Hematopoietic multipotent progenitor cell treated with erythropoietin and hydrocortisone succinate and interleukin-3 and kit ligand, for 17 days (in vitro differentiated cells): ENCODE measurements around the gene PARP3.

Experiments
- DNase-seq: peaks from one replicate; pipeline ENCODE4 v3.0.0-alpha.2; 2015; ENCODE audit warnings: low spot score

PARP3 gene

GRCh38 chr3:51948016-51948580, 5.9 kb downstream of the PARP3 start:
- DNase-seq: no peak

DNA sequence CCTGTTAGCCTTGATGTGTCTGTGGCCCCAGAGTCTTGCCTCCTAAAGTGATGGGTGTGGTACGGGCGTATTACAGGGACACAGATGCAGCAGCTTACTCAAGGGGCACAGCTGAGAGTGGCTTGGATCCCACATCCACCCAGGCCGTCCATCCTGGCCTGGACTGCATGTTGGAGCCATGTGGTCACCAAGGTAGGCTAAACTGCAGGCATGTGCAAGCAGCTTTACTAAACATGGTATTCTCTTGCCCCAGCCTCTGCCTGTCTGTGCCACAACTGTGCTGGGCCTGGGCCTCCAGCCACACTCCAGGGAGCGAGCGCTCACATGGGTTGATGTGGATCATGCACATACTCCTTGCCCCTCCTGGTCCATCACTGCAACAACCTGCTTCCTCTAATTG, 7.0 kb downstream of the PARP3 start:
- no peak for DNase-seq

DNA sequence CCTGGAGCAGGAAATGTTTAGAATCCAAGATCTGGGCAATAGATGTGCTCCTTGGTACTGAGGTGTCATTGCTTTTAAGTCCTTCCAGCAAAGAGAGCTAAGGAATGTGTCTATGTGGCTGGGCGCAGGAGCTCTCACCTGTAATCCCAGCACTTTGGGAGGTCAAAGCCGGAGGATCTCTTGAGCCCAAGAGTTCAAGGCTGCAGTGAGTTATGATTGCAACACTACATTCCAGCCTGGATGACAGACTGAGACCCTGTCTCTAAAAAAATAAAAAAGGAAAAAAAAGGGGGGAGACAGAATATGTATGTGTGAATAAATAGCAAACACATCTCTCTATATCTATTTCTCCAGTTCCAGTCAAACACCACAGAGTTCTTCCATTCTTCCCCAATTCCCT, 8.7 kb downstream of the PARP3 start:
- DNase-seq: no peak

- no peak for DNase-seq
Measured at GRCh38 chr3:51953445-51953844, 11.3 kb downstream of the PARP3 start.

- DNase-seq: no peak
Measured at GRCh38 chr3:51954105-51954504, 11.9 kb downstream of the PARP3 start.

DNA sequence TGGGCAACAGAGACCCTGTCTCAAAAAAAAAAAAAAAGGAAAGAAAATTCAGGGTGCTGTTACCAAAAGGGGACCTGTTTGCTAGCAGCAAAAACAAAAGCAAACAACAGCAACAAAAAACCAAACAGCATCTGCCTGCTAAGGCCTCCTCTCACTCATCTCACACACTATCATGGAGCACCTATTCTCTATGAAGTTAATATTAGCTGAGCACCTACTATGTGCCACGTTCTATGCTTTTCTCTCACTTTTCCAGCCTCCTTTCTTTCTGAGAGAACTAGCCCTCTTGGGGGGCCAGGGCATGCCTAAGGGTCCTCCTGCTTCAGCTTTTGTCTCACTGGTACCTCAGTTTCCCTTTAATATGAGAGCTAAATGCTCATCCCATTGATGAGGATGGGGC, 12.6 kb downstream of the PARP3 start:
- DNase-seq: no peak

DNA sequence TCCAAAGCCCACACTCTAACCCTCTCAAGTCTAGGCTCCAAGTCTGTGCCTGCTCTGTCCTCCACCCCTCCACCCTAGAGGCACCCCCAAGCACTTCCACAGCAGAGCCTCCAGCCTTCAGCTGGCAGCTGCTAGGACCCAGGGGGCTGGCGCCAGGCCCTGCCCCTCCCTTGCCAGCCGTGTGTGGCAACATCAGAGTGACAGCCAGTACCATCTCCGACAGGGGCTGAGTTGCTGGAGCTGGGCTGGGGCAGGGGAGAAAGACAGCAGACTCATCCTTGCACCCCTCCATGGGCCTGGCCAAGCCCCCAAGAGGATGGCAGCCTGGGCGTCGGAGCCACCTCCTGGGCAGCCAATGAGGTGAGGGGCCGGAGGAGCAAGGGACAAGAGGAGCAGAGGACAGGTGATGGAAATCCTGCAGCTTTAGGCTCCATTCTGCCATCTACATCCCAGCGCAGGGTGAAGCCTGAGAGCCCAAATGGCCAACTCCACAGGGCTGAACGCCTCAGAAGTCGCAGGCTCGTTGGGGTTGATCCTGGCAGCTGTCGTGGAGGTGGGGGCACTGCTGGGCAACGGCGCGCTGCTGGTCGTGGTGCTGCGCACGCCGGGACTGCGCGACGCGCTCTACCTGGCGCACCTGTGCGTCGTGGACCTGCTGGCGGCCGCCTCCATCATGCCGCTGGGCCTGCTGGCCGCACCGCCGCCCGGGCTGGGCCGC, 13.2 kb downstream of the PARP3 start, which contains the start of gene GPR62:
GPR62 (plus strand) TSS at position 207 of the 718 bp plus-strand sequence; CDS start at position 479, 272 bp downstream.
- no peak for DNase-seq

DNA sequence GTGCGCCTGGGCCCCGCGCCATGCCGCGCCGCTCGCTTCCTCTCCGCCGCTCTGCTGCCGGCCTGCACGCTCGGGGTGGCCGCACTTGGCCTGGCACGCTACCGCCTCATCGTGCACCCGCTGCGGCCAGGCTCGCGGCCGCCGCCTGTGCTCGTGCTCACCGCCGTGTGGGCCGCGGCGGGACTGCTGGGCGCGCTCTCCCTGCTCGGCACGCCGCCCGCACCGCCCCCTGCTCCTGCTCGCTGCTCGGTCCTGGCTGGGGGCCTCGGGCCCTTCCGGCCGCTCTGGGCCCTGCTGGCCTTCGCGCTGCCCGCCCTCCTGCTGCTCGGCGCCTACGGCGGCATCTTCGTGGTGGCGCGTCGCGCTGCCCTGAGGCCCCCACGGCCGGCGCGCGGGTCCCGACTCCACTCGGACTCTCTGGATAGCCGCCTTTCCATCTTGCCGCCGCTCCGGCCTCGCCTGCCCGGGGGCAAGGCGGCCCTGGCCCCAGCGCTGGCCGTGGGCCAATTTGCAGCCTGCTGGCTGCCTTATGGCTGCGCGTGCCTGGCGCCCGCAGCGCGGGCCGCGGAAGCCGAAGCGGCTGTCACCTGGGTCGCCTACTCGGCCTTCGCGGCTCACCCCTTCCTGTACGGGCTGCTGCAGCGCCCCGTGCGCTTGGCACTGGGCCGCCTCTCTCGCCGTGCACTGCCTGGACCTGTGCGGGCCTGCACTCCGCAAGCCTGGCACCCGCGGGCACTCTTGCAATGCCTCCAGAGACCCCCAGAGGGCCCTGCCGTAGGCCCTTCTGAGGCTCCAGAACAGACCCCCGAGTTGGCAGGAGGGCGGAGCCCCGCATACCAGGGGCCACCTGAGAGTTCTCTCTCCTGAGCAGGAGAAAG, 14.0 kb downstream of the PARP3 start:
- no peak for DNase-seq

GRCh38 chr3:51957520-51958205, 15.5 kb downstream of the PARP3 start:
- DNase-seq: no peak

DNA sequence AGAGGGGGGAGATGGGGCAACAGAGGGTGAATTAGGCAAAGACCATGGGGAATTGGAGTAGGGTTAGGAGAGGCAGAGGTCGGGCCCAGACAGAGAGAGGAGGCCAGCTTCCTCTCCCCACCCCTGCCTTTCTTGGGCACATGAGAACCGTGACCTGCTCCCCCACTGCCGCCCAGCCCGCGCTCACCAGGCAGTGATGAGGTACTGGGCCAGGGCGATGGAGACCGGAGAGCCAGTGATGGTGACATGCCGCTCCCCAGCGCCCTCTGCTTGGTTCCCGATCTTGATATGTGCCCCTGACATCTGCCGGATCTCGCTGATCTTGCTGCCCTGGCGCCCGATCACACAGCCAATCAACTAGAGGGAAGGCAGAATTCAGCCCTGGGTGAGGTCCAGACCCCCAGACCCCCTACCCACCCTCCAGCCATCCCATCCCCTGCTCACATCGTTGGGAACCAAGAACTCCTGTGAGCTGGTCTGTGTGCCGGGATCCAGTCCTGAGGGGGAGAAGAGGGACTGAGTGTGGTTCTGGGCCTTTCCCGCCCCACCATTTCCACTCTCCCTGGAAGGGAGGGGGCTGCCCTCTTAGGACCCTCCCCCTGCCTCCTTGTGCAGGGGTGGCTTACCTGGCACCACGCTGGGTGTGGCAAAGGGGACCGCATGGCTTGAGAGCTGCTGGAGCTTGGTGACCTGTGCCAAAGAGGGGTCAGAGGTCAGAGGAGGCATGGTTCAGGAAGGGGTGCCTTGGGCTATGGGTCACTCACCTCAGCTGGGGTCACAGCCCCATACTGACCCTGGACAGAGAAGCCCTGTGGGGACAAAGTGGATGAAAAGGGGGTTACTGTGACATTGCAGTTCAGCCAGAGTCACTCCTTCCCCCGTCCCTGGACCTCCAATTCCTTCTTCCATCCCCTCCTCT, 16.7 kb downstream of the PARP3 start:
- DNase-seq: no peak

- no peak for DNase-seq
Measured at GRCh38 chr3:51959651-51960050, 17.5 kb downstream of the PARP3 start.

DNA sequence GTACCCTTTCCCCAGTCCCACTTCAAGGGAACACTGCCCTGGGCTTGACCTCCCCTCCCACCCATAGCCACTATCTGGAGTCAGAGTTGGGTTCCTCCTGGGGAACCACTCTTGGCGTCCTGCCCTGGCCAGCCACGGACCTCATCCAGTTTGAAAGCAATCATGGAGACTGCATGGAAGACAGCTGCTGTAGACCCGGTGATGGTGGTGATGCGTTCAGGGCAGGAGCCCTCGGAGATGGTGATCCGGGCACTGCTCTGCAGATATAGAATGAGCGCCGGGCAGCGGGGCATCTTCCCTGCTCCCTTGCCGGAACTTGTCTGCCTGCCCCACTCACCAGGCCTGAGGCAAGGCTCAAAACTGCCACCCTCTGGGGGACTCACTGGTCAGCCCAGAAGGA, 18.2 kb downstream of the PARP3 start:
- DNase-seq: no peak

DNA sequence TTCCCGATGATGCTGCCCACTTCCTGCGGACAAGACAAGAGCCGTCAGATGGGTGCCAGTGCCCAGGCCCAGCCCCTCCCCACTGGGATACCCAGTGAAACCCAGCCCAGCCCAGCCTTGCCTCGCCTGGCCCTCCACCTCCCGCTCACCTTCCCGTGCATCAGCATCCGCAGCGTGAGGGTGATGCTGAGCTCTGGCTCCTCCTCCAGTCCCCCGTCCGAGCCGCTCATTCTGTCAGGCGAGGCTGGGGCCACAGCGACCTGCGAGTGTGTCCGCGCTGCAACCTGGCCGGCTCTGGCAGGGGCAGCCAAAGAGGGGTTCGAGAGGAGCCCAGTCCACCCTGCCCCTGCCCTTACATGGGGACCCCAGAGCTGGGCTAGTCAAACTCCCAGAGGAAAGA, 18.8 kb downstream of the PARP3 start:
- no peak for DNase-seq

- DNase-seq: no peak
Measured at GRCh38 chr3:51961602-51962569, 19.7 kb downstream of the PARP3 start.

GRCh38 chr3:51962854-51963530, 20.8 kb downstream of the PARP3 start:
- DNase-seq: no peak

DNA sequence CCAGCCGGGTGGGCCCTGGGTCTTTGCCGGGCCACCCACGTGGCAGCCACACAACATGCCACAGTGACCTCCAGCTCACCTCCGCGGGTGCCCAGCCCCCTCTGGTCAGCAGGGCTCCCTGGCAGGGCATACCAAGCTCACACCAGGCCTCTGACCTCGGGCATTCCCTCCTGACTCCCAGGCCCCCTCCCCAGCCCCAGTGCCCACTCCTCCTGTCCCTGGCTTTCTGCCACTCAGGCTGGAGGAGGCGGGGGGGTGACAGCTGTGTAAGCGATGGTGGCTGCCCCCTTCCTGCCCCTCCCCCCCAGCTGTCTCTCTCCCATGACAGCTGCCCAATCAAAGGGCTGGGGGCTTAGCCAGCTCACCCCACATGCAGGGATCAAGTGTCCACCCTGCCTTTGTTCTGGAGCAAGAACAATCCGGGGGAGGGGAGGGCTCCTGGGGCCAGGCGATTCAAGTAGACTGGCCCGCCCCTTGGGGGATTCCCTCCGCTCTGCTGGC, 21.8 kb downstream of the PARP3 start:
- no peak for DNase-seq

- no peak for DNase-seq
Measured at GRCh38 chr3:51964521-51964920, 22.4 kb downstream of the PARP3 start.

GRCh38 chr3:51966016-51966415, 23.9 kb downstream of the PARP3 start:
- no peak for DNase-seq

DNA sequence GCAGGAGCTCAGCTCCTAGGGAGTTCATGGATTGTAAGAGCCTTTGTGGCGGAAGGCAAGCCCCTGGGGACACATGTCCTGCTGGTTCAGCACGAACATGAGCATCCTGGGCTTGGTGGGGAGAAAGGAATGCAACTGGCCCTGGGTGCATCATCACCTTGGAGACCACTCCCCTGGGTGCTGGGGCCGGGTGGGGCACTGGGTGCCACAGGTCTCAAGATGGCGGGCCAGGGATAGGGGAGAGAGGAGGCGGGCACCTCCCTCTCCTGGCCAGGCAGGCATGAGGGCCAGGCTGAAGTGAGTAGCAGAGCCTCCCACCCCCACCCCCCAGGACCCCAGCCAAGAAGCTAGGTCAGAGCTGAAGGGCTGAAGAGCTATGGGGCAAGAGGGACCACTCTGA, 24.3 kb downstream of the PARP3 start:
- no peak for DNase-seq
